SU-DHL-6 (cell line): Measurements from ENCODE around the gene SCYGR2.

ENCODE experiments used
- H2AFZ ChIP-seq: fragments of 200-600 bp; sonication (generic); 2 replicates; pipeline ENCODE4 v1.6.1; 2014; ENCODE audit warnings: low read depth, mild to moderate bottlenecking, moderate library complexity, mixed read lengths, antibody characterized with exemption, low read length; ENCODE audit not compliant: severe bottlenecking
- H3F3A ChIP-seq: fragments of 200-600 bp; shearing (Covaris generic); 2 replicates; pipeline ENCODE4 v1.6.0; 2016; ENCODE audit warnings: antibody characterized with exemption, mild to moderate bottlenecking; ENCODE audit not compliant: insufficient read depth
- H3K27ac ChIP-seq: fragments of 200-600 bp; sonication (generic); 2 replicates; pipeline ENCODE4 v1.5.1; 2016; ENCODE audit warnings: low read depth, mild to moderate bottlenecking, low read length, moderate library complexity, mixed read lengths
- H3K27me3 ChIP-seq: fragments of 200-600 bp; sonication (generic), shearing (Covaris generic); 2 replicates; pipeline ENCODE4 v1.6.0; 2014; ENCODE audit warnings: mild to moderate bottlenecking, low read length
- H3K36me3 ChIP-seq: fragments of 200-600 bp; sonication (generic); 2 replicates; pipeline ENCODE4 v1.6.1; 2014; ENCODE audit warnings: mild to moderate bottlenecking, low read length, mixed read lengths
- H3K4me2 ChIP-seq: fragments of 300-600, 200-600 bp; shearing (Covaris generic), sonication (generic); 2 replicates; pipeline ENCODE4 v1.6.0; 2014; ENCODE audit warnings: low read length, low read depth, mild to moderate bottlenecking; ENCODE audit not compliant: poor library complexity, severe bottlenecking
- H3K4me3 ChIP-seq: fragments of 200-600 bp; sonication (generic); 2 replicates; pipeline ENCODE4 v1.5.1; 2014; ENCODE audit warnings: antibody characterized with exemption, low read length, mild to moderate bottlenecking, mixed read lengths; ENCODE audit not compliant: insufficient read depth, poor library complexity, severe bottlenecking
- H3K79me2 ChIP-seq: fragments of 200-600 bp; sonication (generic); 2 replicates; pipeline ENCODE4 v1.6.1; 2014; ENCODE audit warnings: mild to moderate bottlenecking, low read length, moderate library complexity; ENCODE audit not compliant: insufficient read depth
- H3K9ac ChIP-seq: fragments of 200-600 bp; sonication (generic); 2 replicates; pipeline ENCODE4 v1.7.0; 2014; ENCODE audit warnings: mild to moderate bottlenecking, low read length
- H3K9me2 ChIP-seq: fragments of 200-600 bp; sonication (generic); replicated peaks from 2 replicates; pipeline ENCODE4 v1.6.1; 2014; ENCODE audit warnings: low read length; ENCODE audit not compliant: insufficient read depth
- H3K9me3 ChIP-seq: fragments of 200-600 bp; sonication (generic); 2 replicates; pipeline ENCODE4 v1.6.1; 2014; ENCODE audit warnings: low read length, mixed read lengths; ENCODE audit not compliant: insufficient read depth
- H4K20me1 ChIP-seq: fragments of 200-600 bp; sonication (generic); 2 replicates; pipeline ENCODE4 v1.6.1; 2014; ENCODE audit warnings: low read depth, mild to moderate bottlenecking, antibody characterized with exemption, low read length, moderate library complexity, mixed read lengths
- CTCF ChIP-seq: fragments of 200-600 bp; sonication (generic); IDR thresholded peaks from one replicate; pipeline ENCODE4 v1.5.1; 2017; ENCODE audit warnings: antibody characterized with exemption, mild to moderate bottlenecking, low read length, moderate library complexity; ENCODE audit not compliant: insufficient read depth, poor library complexity, severe bottlenecking
- EZH2phosphoT487 ChIP-seq: fragments of 200-600 bp; sonication (generic), shearing (Covaris generic); conservative IDR thresholded peaks from 2 replicates; pipeline ENCODE4 v1.6.1; 2018; ENCODE audit warnings: mild to moderate bottlenecking, antibody characterized with exemption, low read length, moderate library complexity, mixed read lengths

SCYGR2 gene

DNA sequence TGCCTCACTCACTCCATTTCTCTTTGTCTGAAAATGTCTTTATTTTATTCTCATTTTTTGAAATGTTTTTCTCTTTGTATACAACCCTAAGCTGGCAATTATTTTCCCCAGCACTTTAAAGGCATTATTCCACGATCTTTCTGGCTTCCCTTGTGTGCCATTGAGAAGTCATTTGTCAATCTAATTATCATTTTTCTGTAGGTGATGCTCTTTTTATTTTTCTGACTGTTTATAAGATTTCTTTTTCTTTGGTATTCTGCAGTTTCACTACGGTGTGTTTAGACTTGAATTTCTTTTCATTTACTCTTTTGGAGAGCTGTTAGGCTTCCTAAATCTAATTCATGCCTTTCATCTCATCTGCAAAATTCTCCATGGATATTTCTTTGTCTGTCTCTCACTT lies 26.7 kb downstream of the SCYGR2 start:
- Histone ChIP-seq H3K79me2 (no peaks in the 10 kb centered on the region), H3K27ac (no peak overlapping the region), H3K27me3 (no peaks in the 10 kb centered on the region), H3K9me2 (no peaks in the 10 kb centered on the region), H3K4me2 (no peak overlapping the region), H3K9ac (no peak overlapping the region), H3K36me3 (no peaks in the 10 kb centered on the region), H2AFZ (no peak overlapping the region), H3K9me3 (no peaks in the 10 kb centered on the region), H3K4me3 (no peak overlapping the region), H4K20me1 (no peaks in the 10 kb centered on the region), H3F3A (no peaks in the 10 kb centered on the region)
- no peak for TF ChIP-seq EZH2phosphoT487
- no peak for TF ChIP-seq CTCF

DNA sequence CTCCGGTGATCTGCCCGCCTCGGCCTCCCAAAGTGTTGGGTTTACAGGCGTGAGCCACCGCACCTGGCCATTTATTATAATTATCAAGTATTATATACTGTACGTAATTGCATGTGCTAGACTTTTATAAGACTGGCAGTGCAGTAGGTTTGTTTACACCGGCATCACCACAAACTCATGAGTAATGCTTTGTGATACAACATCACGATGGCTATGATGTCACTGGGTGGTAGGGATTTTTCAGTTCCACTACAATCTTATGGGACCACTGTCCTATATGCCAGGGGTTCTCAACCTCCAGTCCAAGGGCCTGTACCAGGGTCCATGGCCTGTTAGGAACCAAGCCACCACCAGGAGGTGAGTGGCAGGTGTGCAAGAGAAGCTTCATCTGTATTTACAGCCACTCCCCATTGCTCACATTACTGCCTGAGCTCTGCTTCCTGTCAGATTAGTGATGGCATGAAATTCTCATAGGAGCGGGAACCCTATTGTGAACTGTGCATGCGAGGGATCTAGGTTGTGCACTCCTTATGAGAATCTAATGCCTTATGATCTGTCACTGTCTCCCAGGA lies 28.0 kb downstream of the SCYGR2 start:
- Histone ChIP-seq H3K9me2 (no peaks in the 10 kb centered on the region), H2AFZ (no peak overlapping the region), H3K79me2 (no peaks in the 10 kb centered on the region), H3K4me3 (no peak overlapping the region), H3K27me3 (no peaks in the 10 kb centered on the region), H3K4me2 (no peak overlapping the region), H3K9me3 (no peaks in the 10 kb centered on the region), H3F3A (no peaks in the 10 kb centered on the region), H3K9ac (no peak overlapping the region), H3K27ac (no peak overlapping the region), H4K20me1 (no peaks in the 10 kb centered on the region), H3K36me3 (no peaks in the 10 kb centered on the region)
- TF ChIP-seq CTCF (no peak), EZH2phosphoT487 (no peak)

DNA sequence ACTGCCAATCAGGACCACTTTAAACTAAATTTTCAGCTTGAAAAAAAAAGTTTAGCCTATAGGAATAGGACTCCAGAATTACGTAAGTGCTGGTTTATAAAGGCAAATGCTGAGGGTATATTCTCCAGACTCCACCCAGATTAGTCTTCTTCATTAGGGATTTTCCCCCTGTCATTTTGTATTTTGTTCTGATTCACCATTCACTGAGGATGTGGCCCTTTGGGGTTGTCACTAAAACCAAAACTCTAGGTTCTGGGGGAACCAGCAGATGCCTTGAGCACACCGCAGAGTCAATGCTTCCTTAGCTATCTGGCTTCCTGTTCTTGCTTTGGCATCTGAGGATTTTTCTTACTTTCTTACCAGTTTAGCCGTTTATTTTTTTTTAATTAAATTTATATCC lies 29.1 kb downstream of the SCYGR2 start:
- no peak overlapping the region for H3K4me3 ChIP-seq
- H3K9me2 ChIP-seq, result no peaks in the 10 kb centered on the region
- H3K36me3 ChIP-seq, result no peaks in the 10 kb centered on the region
- H4K20me1 ChIP-seq, result no peaks in the 10 kb centered on the region
- no peak overlapping the region for H3K9ac ChIP-seq
- no peaks in the 10 kb centered on the region for H3K9me3 ChIP-seq
- TF ChIP-seq EZH2phosphoT487 (no peak), CTCF (no peak)
- H3K4me2 ChIP-seq, result no peak overlapping the region
- H3K27me3 ChIP-seq, result no peaks in the 10 kb centered on the region
- no peaks in the 10 kb centered on the region for H3F3A ChIP-seq
- H2AFZ ChIP-seq, result no peak overlapping the region
- H3K79me2 ChIP-seq, result no peaks in the 10 kb centered on the region
- H3K27ac ChIP-seq, result no peak overlapping the region
